ELF-1 (cell line): Measurements from ENCODE around the gene SPATA12.

Experiments used
- DNase-seq: peaks from one replicate; pipeline ENCODE4 v3.0.0-alpha.2; 2016; ENCODE audit warnings: low read depth, low spot score

SPATA12 gene, protein sequence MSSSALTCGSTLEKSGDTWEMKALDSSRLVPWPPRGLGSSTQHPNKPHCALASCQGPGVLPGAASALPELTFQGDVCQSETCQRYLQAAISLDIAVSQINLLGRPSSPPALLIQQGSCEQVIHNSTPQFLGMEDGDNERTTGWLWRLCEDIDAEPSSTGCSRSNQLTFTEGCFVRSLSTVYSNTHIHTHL

GRCh38 chr3:57060089-57060821 is at the start of gene SPATA12:
Gene SPATA12 (plus strand): TSS chr3:57060664. CDS start chr3:57073695, 13,031 bp downstream.
- DNase-seq, result peak; percentile 93

- no peak for DNase-seq
These were observed 49.4 kb upstream of the SPATA12 start for GRCh38 chr3:57011022-57011421.

- no peak for DNase-seq
These were observed 47.6 kb upstream of the SPATA12 start for GRCh38 chr3:57012847-57013246.

GRCh38 chr3:57015350-57015729 is 45.1 kb upstream of the SPATA12 start:
- DNase-seq, result no peak

GRCh38 chr3:57015912-57016311 is 44.6 kb upstream of the SPATA12 start:
- no peak for DNase-seq

- no peak for DNase-seq
These were observed 43.0 kb upstream of the SPATA12 start for GRCh38 chr3:57017459-57017845.

DNA sequence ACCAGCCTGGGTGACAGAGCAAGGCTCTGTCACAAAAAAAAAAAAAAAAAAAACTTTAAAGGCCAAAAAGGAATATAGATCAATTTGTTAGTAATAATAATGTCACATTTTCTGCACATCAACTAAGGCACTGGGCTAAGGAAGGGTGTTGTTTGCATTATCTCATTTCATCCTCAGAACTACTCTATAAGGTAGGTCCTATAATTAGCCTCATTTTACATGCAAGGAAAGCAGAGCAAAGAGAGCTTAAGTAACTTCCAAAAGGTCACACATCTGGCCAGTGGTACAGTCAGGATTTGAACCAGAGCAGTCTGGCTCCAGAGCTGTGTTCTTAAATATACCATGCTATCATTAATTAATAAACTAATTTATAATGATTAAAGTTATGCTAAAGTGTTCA is 42.2 kb upstream of the SPATA12 start:
- no peak for DNase-seq

DNA sequence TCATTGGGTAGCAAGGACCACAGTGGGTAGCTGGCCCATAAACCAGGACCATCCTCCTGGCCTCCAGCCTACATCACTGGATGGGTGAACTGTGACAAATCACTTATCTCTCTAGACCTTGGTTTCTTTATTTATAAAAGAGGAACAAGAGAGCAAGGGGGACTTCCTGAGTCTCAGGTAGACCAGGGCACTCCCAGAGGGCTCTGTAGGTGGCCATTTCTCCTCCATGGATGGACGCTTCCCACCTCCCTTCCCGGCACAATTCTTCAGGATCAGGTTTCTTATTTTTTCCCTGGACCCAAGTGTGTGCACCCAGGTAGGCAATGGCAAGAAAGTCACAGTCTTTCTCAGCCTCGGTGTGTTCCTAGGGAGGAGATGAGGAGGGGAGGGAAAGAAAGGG is 41.4 kb upstream of the SPATA12 start:
- no peak for DNase-seq

- DNase-seq, result no peak
These were observed 35.2 kb upstream of the SPATA12 start for GRCh38 chr3:57025237-57025636.

DNA sequence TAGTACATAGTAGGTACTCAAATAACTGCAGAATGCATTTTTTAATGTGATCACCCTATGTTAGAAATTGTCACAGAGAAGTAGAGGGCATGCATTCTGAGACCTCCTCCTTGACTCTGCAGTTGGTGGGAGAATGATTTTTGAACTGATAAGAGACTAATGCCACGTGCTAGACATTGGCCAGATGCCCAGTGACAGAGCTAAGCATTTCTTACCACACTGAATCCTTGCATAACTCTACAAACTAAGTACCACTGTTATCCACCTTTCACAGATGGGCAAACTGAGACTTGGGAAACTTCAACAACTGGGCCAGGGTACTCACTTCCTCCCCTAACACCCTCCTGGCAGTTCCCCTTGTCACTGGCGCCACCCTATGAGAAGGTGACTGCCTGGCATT is 33.5 kb upstream of the SPATA12 start:
- no peak for DNase-seq

DNA sequence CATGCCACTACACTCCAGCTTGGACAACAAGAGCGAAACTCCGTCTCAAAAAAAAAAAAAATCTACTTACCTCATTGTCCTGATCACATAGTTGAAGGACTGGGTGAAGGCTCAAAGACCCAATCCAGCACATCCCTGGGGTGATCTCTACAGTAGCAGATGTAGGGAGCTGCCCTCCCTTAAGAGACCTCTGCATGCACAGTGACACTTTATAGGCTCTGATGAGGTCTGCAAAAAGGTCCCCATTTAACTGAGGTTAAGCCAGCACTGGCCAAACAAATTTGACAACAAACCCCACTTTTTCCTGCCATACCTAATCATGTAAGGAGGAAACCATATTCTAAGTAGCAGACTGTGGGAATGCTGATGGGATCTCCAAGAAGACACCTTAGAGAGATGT is 31.1 kb upstream of the SPATA12 start:
- DNase-seq, result no peak

GRCh38 chr3:57029924-57030323 is 30.5 kb upstream of the SPATA12 start:
- DNase-seq, result peak; percentile 18

GRCh38 chr3:57030721-57031120 is 29.7 kb upstream of the SPATA12 start:
- DNase-seq, result no peak

DNA sequence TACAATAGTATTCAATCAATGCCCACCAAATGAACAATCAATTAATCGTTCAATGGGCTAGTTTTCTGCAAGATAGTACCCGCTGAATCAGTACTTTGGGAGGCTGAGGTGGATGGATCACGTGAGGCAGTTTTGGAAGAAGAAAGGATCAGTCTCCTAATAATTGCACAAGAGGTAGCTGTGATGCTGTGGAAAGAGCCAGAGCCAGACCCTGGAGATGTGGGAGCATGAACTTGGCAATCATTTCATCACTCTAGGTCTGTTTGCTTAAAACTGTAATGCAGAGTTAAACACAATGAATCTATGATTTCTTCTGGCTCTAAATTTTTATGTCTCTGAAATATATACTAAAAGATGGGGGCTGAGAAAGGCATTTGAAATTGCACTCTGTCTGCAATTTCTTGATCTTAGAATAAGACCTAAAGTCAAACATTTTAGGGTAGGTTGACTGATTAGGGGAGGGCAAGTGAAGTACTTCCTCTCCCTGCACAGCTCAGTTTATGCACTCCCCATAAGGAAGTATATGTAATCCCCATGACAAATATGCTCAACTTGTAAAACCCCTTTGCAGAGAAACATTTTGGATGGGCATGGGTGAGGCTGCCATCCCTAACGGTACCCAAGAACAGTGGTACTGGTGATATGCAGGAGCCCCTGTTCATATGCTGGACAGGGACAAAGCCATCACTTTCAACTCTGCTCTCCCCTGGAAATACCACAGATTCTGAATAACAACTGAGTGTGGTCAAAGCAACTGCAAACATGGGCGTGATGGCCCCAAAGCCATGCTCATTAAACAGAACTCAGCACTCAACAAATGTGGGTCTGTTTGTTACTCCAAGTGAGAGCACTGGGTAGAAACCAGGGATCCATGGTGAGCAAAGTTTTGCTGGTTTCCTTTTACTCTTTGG is 28.6 kb upstream of the SPATA12 start:
- DNase-seq, result no peak

DNA sequence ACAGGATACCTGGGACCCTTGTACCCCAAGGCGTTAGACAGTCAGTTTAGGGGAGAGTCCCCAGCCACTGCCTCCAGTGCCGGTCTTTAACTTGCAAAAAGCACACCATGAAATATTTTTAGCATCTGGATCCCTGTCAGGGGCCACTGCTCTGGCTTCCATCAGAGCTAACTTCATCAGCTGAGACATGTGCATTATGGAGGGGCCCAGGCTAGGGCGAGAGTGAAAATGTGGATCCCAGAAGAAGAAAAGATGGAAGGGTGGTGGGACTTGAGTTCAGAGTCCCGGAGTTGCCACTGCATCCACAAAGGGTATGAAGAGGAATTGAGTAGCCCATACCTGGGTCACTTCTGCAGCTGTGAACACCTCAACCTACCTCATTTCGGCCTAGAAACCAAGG is 23.5 kb upstream of the SPATA12 start:
- no peak for DNase-seq

DNA sequence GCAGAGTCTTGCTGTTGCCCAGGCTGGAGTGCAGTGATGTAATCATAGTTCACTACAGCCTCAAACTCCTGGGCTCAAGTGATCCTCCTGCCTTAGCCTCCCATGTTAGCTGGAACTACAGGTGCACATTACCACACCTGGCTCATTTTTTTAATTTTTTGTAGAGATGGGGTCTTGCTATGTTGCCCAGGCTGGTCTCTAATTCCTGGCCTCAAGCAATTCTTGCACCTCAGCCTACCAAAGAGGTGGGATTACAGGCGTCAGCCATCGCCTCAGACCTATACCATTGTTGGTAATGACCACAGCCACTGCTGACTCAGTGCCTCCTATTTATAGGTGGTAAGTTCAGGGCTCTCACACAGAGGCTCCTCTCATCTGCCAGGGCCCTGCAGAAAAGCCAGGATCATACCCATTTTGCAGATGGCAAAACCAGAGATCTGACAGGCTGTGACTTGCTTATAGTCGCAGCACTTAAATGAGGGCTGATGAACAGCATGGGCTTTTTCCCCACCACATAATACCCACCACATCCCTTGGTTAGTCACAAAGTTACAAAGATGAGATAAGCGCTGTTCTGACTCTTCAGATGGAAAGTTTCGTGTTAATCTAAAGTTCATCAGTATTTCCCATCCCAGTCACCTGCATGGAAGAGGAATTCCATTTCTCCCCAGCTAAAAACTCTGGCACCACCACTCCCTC is 21.8 kb upstream of the SPATA12 start:
- no peak for DNase-seq

GRCh38 chr3:57041674-57042073 is 18.8 kb upstream of the SPATA12 start:
- no peak for DNase-seq

DNA sequence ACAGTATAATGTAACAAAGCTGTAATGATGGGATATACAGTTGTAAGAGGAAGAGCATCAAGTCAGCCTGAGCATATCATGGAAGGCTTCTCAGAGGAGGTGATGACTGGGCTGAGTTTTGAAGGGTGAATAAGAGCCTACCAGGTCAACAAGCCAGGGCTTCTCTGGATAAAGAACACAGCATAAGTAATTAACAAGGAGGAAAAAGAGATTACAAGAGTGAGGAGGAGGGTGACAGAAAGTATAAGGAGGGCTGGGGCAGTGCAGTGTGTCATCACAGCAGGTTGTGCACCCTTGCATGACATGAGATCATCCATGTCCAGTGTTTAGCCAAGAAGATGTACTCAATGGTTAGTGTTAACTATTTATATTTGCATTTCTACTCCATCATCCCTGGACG is 16.9 kb upstream of the SPATA12 start:
- no peak for DNase-seq

- no peak for DNase-seq
These were observed 14.2 kb upstream of the SPATA12 start for GRCh38 chr3:57046101-57046765.

GRCh38 chr3:57048052-57048671 is 12.3 kb upstream of the SPATA12 start:
- DNase-seq, result no peak

GRCh38 chr3:57048728-57049127 is 11.7 kb upstream of the SPATA12 start:
- no peak for DNase-seq
